Esophagus (tissue), 2 donors: Measurements from ENCODE around the gene KLF4. TPM values are rescaled to one million over a fixed set of nuclear protein-coding genes. Genes with fewer than 3 reads are reported as not detected.

ENCODE experiments used
- H3K27ac ChIP-seq, 2 donors: one replicate each; pipeline ENCODE4 v1.5.1; 2013; ENCODE audit warnings: low read depth in 2 of 2, mild to moderate bottlenecking in 2 of 2, inconsistent platforms in 1 of 2, low read length in 1 of 2, moderate library complexity in 1 of 2
- H3K27me3 ChIP-seq, 2 donors: one replicate each; pipeline ENCODE4 v1.6.1; 2013; ENCODE audit warnings: low read length in 2 of 2, control low read depth in 1 of 2, mild to moderate bottlenecking in 1 of 2; ENCODE audit not compliant: insufficient read depth in 2 of 2, control insufficient read depth in 1 of 2
- H3K36me3 ChIP-seq, 2 donors: one replicate each; pipeline ENCODE4 v1.6.1; 2013; ENCODE audit warnings: low read length in 1 of 2; ENCODE audit not compliant: control insufficient read depth in 2 of 2, insufficient read depth in 2 of 2
- H3K4me1 ChIP-seq, 2 donors: one replicate each; pipeline ENCODE4 v1.6.1; 2013; ENCODE audit warnings: low read length in 1 of 2; ENCODE audit not compliant: control insufficient read depth in 2 of 2, insufficient read depth in 2 of 2
- H3K4me3 ChIP-seq, 2 donors: one replicate each; pipeline ENCODE4 v1.5.1; 2013; ENCODE audit warnings: low read length in 2 of 2, mild to moderate bottlenecking in 2 of 2, low read depth in 1 of 2, moderate library complexity in 1 of 2
- H3K9me3 ChIP-seq, 2 donors: one replicate each; pipeline ENCODE4 v1.6.1; 2013; ENCODE audit warnings: mild to moderate bottlenecking in 2 of 2, low read depth in 1 of 2, low read length in 1 of 2, moderate library complexity in 1 of 2; ENCODE audit not compliant: control insufficient read depth in 2 of 2, insufficient read depth in 1 of 2
- WGBS, 2 donors: extraction: QIAGEN DNeasy Blood & Tissue Kit; methylation state at CpG; one replicate each; pipeline ENCODE4 v1.1.7; 2013; 5-methylcytosine and 5-hydroxymethylcytosine counted together
- polyA plus RNA-seq, 2 donors: library from polyadenylated mRNA; stranded (reverse); fragments of 200-250 nt; gene quantifications; one replicate each; pipeline ENCODE4 v1.2.3, GENCODE V29; 2013
- donor health status: healthy with polysubstance abuse.
- donor health status: Bipolar disorder and iron deficiency.

Gene KLF4
- polyA plus RNA-seq, 2 donors = 49.8 to 107 TPM

- H3K27ac ChIP-seq = peak overlapping the region; percentile 93 to 98
- 1% methylated on average over 64 to 80 of the region's 80 CpGs for WGBS, 2 donors
- H3K36me3 ChIP-seq = peaks cover 0 to 18% of the 10 kb centered on the region in 2 donors
- peak overlapping the region; percentile 70 to 92 for H3K4me3 ChIP-seq
- H3K27me3 ChIP-seq = no peaks in the 10 kb centered on the region
- no peaks in the 10 kb centered on the region for H3K9me3 ChIP-seq
- H3K4me1 ChIP-seq = peaks cover 0 to 9% of the 10 kb centered on the region in 2 donors
These were observed 1.0 kb downstream of the KLF4 start for GRCh38 chr9:107488375-107489143.

- peak overlapping the region; percentile 70 to 92 for H3K4me3 ChIP-seq
- peaks cover 0 to 9% of the 10 kb centered on the region in 2 donors for H3K4me1 ChIP-seq
- H3K27me3 ChIP-seq = no peaks in the 10 kb centered on the region
- H3K27ac ChIP-seq = peak overlapping the region; percentile 93 to 98
- 7 to 8% methylated on average over 71 to 91 of the region's 91 CpGs for WGBS, 2 donors
- no peaks in the 10 kb centered on the region for H3K9me3 ChIP-seq
- H3K36me3 ChIP-seq = peaks cover 0 to 18% of the 10 kb centered on the region in 2 donors
These were observed 1.8 kb downstream of the KLF4 start for GRCh38 chr9:107487521-107488374.

- H3K27ac ChIP-seq = peak overlapping the region; percentile 93 to 98
- H3K27me3 ChIP-seq = no peaks in the 10 kb centered on the region
- peak overlapping the region; percentile 70 to 92 for H3K4me3 ChIP-seq
- peaks cover 0 to 18% of the 10 kb centered on the region in 2 donors for H3K36me3 ChIP-seq
- H3K9me3 ChIP-seq = no peaks in the 10 kb centered on the region
- H3K4me1 ChIP-seq = peaks cover 0 to 8% of the 10 kb centered on the region in 2 donors
- 31 to 46% methylated on average over 28 to 31 of the region's 31 CpGs for WGBS, 2 donors
These were observed 2.7 kb downstream of the KLF4 start for GRCh38 chr9:107486674-107487520.

- H3K36me3 ChIP-seq = peaks cover 0 to 18% of the 10 kb centered on the region in 2 donors
- H3K27me3 ChIP-seq = no peaks in the 10 kb centered on the region
- no peaks in the 10 kb centered on the region for H3K9me3 ChIP-seq
- H3K4me1 ChIP-seq = peaks cover 0 to 4% of the 10 kb centered on the region in 2 donors
- H3K27ac ChIP-seq = peak overlapping the region; percentile 59 to 67
- peak overlapping the region; percentile 35 to 92 for H3K4me3 ChIP-seq
- WGBS, 2 donors = 38 to 59% methylated on average over 15 of the region's 15 CpGs
These were observed 4.0 kb downstream of the KLF4 start for GRCh38 chr9:107485458-107486043.

GRCh38 chr9:107484117-107484723 lies 5.3 kb downstream of the KLF4 start:
- Histone ChIP-seq H3K36me3 (peaks cover 0 to 18% of the 10 kb centered on the region in 2 donors), H3K27me3 (no peaks in the 10 kb centered on the region), H3K9me3 (no peaks in the 10 kb centered on the region), H3K4me3 (peak overlapping the region in 1 of 2 donors; percentile 18), H3K27ac (no peak overlapping the region), H3K4me1 (peaks cover 0 to 2% of the 10 kb centered on the region in 2 donors)
- 26 to 39% methylated on average over 4 of the region's 4 CpGs for WGBS, 2 donors

GRCh38 chr9:107483666-107484065 lies 5.9 kb downstream of the KLF4 start:
- no peak overlapping the region for H3K27ac ChIP-seq
- WGBS, 2 donors = 44 to 52% methylated on average over 2 of the region's 2 CpGs

GRCh38 chr9:107481035-107481434 lies 8.5 kb downstream of the KLF4 start:
- no peaks in the 10 kb centered on the region for H3K27me3 ChIP-seq
- WGBS, 2 donors = 24 to 26% methylated on average over 4 of the region's 4 CpGs
- no peaks in the 10 kb centered on the region for H3K9me3 ChIP-seq
- H3K27ac ChIP-seq = no peak overlapping the region
- no peaks in the 10 kb centered on the region for H3K4me1 ChIP-seq
- no peak overlapping the region for H3K4me3 ChIP-seq
- H3K36me3 ChIP-seq = no peaks in the 10 kb centered on the region

More at GRCh38 chr9:107483666-107484065, 5.9 kb downstream of the KLF4 start:
- H3K4me3 ChIP-seq = no peak overlapping the region
- H3K9me3 ChIP-seq = no peaks in the 10 kb centered on the region
- H3K27me3 ChIP-seq = no peaks in the 10 kb centered on the region
- H3K36me3 ChIP-seq = peaks cover 0 to 18% of the 10 kb centered on the region in 2 donors
- H3K4me1 ChIP-seq = peaks cover 0 to 2% of the 10 kb centered on the region in 2 donors

GRCh38 chr9:107480386-107480789 lies 9.2 kb downstream of the KLF4 start:
- Histone ChIP-seq H3K27ac (peak overlapping the region; percentile 75 to 84), H3K9me3 (no peaks in the 10 kb centered on the region), H3K4me3 (peak overlapping the region in 1 of 2 donors; percentile 22), H3K27me3 (no peaks in the 10 kb centered on the region), H3K36me3 (no peaks in the 10 kb centered on the region), H3K4me1 (no peaks in the 10 kb centered on the region)
- WGBS, 2 donors = 41 to 47% methylated on average over 12 of the region's 12 CpGs
